Hematopoietic multipotent progenitor cell (in vitro differentiated cells): Measurements from ENCODE around the gene ATRX. TPM values are rescaled to one million over a fixed set of nuclear protein-coding genes. Genes with fewer than 3 reads are reported as not detected.
"Not testable (repeated sequence)": the region's sequence is repeated elsewhere in the genome, so short reads cannot be mapped to it uniquely, and the experiment has no call there.

Source experiments
- DNase-seq, 3 donors: peaks; one replicate each; pipeline ENCODE4 v3.0.0-alpha.2; 2011 to 2015; ENCODE audit warnings: low read depth in 2 of 3, low spot score in 2 of 3
- total RNA-seq: library from RNA; depleted of rRNA; stranded (reverse); fragments of >200 nt; gene quantifications from one replicate; pipeline ENCODE4 v1.2.3, GENCODE V29; 2012

The ATRX gene, protein sequence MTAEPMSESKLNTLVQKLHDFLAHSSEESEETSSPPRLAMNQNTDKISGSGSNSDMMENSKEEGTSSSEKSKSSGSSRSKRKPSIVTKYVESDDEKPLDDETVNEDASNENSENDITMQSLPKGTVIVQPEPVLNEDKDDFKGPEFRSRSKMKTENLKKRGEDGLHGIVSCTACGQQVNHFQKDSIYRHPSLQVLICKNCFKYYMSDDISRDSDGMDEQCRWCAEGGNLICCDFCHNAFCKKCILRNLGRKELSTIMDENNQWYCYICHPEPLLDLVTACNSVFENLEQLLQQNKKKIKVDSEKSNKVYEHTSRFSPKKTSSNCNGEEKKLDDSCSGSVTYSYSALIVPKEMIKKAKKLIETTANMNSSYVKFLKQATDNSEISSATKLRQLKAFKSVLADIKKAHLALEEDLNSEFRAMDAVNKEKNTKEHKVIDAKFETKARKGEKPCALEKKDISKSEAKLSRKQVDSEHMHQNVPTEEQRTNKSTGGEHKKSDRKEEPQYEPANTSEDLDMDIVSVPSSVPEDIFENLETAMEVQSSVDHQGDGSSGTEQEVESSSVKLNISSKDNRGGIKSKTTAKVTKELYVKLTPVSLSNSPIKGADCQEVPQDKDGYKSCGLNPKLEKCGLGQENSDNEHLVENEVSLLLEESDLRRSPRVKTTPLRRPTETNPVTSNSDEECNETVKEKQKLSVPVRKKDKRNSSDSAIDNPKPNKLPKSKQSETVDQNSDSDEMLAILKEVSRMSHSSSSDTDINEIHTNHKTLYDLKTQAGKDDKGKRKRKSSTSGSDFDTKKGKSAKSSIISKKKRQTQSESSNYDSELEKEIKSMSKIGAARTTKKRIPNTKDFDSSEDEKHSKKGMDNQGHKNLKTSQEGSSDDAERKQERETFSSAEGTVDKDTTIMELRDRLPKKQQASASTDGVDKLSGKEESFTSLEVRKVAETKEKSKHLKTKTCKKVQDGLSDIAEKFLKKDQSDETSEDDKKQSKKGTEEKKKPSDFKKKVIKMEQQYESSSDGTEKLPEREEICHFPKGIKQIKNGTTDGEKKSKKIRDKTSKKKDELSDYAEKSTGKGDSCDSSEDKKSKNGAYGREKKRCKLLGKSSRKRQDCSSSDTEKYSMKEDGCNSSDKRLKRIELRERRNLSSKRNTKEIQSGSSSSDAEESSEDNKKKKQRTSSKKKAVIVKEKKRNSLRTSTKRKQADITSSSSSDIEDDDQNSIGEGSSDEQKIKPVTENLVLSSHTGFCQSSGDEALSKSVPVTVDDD (N-terminal part only)
- 132 TPM for total RNA-seq

DNA sequence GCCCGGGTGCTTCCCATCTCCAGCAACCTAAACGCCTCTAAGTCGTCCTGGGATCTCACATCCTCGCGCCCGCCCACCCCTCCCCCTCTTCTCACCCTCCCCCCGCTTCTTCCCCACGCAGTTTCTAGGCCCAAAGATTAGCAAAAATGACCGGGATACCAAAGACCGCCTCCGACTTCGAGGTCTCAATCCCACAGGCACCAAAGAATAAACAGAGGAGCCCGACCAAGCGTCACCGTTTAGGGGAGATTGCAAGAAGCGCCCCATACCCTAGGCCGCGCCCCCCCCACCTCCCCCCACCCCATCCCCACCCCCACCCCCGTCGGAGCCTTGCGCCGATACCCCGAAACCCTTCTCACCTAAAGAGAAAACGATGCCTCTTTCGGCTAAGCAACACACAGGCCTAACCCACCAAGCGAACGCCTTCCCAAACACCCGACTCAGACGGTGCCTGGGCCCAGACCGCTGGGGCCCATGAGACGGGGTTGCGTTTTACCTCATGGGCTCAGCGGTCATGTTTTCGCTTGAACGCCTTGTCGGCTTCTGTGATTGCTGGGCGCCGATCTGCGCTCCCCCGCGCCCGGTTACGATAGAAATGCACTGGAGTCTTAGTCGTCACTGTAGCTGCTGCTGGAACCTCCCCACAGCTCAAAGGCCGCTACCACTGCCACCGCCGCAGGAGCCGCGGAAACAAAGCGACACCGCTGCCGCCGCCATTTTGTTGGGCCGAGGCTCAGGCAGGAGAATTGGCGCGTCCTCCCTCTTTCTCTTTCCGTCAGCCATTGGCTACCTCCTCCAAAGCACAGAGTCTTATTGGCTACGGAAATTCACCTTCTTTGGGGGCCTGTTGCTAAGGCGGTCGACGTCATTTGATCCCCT, at the start of gene ATRX:
Gene ATRX, minus strand, starts transcription at position 731 of the 879 bp plus-strand sequence. Its CDS starts 215 bp downstream, at position 516.
- DNase-seq, result peak; percentile 38 to 91 (median 79)

DNA sequence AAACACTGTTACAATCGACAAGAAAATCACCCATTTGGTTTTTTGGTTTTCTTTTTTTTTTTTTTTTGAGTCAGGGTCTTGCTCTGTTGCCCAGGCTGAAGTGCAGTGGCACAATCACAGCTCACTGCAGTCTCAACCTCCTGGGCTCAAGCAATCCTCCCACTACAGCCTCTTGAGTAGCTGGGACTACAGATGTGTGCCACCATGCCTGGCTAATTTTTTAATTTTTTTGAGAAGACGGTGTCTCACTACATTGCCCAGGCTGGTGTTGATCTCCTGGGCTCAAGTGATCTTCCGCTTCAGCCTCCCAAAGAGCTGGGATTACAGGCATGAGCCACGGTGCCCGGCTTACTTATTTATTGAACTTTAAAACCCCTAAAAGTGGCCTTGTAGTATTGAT, 45.5 kb upstream of the ATRX start:
- DNase-seq, result not testable (repeated sequence)

DNA sequence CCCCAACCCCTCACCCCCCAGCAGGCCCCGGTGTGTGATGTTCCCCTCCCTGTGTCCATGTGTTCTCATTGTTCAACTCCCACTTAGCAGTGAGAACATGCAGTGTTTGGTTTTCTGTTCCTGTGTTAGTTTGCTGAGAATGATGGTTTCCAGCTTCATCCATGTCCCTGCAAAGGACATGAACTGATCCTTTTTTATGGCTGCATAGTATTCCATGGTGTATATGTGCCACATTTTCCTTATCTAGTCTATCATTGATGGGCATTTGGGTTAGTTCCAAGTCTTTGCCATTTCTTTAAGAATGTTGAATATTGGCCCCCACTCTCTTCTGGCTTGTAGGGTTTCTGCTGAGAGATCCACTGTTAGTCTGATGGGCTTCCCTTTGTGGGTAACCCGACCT, 36.0 kb upstream of the ATRX start:
- not testable (repeated sequence) for DNase-seq

DNA sequence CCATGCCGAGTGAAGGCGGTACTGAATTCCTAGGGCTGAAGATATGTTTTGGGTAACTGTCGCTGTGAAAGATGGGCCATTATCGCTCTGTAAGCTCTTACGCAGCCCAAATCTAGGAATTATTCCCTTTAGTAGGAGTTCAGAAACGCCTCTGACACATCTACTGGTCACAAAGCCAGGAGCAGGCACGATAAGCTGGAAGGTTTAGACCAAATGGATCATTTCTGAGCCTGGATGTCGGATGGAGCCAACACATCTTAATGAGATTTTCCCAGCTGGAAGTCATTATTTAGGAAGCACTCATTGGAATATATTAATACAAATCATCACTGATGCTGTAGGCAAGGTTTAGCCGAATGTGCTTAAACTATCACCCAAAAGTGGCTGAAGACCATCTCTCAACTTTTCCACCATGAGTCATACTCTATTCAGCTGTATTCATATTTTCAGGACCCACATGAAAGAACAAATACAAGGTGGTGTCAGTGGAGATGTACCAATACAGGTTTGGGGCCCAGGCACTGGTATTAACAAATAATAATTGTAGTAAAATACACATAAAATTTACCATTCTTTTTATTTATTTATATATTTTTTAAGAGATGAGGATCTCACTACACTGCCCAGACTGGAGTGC, 34.2 kb upstream of the ATRX start:
- no peak for DNase-seq

DNA sequence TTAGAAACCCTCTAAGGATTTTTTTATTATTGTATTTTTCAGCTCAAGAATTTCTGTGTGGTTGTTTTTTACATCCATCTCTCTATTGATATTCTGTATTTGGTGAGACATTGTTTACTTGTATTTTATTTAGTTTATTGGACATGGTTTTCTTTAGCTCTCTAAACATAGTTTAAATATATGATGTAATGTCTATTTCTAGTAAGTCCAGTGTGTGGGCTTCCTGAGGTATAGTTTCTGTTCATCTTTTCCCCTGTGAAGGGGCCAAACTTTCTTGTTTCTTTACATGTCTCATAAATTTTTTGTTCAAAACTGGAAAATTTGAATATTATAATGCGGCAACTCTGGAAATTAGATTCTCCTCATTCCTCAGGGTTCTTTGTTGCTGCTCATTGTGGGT, 28.2 kb upstream of the ATRX start:
- no peak for DNase-seq

DNA sequence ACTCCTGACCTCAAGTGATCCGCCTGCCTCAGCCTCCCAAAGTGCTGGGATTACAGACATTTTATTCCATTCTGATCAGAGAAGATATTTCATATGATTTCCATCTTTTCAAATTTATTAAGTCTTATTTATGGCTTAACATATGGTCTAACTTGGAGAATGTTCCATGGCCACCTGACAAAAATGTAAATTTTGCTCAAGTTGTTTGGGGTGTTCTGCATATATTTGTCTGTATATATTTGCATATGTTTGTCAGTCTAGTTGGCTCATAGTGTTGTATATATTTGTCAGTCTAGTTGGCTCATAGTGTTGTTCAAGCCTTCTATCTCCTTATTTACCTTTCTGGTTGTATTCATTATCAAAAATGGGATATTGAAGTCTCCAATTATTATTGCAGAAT, 16.2 kb upstream of the ATRX start:
- DNase-seq, result no peak

DNA sequence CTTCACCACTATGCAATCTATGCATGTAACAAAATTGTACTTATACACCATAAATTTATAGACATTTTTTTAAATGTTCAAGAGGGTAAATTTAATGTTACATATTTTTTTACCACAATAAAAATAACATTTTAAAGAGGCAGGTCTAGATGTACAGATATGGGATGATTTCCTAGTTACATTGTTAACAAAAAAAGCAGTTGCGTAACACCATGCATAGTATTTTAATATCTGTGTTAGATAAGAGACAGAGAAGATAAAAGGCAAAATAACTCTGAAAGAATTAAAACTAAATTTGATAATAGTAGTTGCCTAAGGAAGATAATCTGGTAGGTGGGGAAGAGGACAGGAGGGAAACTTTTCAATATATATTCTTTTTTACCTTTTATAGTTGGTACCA, 9.1 kb upstream of the ATRX start:
- no peak for DNase-seq

DNA sequence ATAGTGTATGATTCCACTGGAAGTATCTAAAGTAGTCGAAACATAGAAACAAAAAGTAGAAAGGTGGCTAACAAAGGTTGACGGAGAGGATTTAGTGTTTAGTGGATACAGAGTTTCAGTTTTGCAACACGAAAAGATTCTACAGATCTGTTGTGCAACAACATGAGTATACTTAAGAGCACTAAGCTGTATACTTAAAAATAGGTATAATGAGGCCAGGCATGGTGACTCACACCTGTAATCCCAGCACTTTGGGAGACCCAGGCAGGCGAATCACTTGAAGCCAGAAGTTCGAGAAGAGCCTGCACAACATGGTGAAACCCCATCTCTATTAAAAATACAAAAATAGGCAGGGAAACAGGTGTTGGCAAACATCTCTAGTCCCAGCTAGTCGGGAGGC, 7.9 kb upstream of the ATRX start:
- DNase-seq, result no peak

DNA sequence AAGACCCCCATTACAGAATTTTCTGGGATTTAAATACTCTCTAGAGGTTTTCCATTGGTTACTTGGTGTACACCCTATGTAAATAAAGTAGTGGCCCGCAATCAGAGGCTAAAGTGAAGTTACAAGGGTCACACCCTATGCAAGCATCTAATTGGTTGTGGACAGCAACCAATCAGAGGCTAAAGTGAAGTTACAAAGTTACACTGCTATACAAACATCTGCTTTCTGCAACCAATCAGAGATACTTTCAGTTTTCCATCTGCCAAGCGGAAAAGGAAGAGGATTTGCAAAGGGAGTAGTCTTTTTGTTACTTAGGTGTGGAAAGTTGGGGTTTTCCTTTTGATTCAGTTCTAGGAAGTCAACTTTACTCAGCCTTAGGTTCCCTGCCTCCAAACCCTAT, 2.0 kb upstream of the ATRX start:
- peak in 2 of 3 donors; percentile 46 to 69 for DNase-seq

DNA sequence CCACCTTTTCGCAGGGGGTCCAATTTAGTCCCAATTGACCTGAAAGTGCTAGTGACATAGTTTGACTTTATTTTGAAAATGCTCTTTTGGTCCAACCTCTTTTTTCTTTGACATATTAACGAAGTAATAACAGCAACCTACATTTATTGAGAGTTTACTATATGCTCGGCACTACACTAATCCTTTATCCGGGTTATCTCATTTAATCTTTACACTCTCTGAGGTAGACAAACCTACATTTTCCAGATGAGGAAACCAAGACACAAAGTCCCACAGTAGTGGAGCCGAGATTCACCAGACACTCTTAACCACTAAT, 307 bp upstream of the ATRX start:
- no peak for DNase-seq

DNA sequence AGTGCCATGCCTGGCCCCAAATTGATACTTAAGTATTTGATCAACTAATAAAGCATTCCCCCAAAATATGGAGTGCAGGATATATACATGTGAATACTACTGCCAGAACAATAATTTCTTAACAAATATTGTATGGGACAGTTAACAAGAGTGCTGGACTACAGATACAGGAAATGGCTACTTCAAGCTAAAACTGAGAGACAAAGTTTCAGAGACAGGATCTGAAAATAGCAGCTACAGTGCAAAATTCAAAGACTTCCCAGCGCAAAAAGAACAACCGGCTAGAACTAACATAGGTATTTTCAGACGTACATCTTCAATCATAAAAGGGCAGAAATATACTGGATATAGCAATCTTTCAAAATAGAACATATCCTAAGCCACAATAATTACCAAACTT, 6.3 kb downstream of the ATRX start:
- DNase-seq, result no peak

DNA sequence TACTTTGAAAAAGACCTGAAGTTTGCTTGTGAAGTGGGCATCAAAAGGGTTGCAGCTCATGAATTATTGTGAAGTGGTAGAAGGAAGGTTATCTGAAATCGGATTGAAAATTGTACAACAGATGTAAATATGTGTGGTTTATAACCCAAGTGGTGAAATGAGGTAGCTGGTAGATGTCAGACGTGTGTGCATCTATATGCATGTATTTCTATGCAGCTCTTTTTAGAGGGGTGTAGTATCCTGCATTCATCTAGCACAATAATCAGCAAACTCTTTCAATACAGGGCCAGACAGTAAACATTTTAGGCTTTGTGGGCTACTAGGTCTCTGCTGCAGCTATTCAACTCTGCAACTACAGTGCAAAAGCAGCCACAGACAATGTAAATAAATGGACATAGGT, 9.4 kb downstream of the ATRX start:
- DNase-seq, result no peak

DNA sequence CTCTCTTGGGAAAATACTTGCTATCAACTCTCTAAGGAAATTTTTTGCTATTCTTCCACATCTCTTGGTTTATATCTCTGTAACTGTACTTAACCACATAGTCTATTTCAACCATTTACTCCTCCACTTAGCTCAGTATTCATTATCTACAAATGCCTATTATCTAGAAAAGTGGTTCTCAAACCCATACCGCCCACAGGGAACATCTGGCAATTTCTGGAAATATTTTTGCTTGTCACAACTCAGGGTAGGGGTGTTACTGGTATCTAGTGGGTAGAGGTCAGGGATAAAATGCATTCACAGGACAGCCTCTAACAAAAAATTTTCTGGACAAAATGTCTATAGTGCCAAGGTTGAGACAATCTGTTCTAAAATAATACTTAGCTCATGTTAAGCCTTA, 14.4 kb downstream of the ATRX start:
- DNase-seq, result no peak

DNA sequence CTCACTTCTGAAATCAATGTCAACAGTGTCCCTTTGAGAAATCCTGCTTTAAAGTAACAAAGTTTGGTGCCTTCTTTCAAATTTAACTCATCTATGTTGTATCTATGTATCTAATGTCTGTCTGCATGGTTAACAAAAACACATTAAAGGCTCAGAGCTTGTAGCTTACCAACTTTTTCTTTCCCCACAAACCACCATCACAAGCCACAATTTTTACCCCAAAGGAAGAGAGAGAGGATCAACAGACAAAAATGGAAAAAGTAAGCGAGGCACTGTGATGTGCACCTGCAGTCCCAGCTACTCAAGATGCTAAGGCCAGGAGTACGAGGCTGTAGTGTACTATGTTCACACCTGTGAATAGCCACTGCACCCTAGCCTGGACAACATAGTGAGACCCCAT, 17.2 kb downstream of the ATRX start:
- DNase-seq, result no peak

DNA sequence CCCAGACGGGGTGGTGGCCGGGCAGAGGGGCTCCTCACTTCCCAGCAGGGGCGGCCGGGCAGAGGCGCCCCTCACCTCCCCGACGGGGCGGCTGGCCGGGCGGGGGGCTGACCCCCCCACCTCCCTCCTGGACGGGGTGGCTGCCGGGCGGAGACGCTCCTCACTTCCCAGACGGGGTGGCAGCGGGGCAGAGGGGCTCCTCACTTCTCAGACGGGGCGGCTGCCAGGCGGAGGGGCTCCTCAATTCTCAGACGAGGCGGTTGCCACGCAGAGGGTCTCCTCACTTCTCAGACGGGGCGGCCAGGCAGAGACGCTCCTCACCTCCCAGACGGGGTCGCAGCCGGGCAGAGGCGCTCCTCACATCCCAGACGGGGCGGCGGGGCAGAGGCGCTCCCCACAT, 19.8 kb downstream of the ATRX start:
- not testable (repeated sequence) for DNase-seq

DNA sequence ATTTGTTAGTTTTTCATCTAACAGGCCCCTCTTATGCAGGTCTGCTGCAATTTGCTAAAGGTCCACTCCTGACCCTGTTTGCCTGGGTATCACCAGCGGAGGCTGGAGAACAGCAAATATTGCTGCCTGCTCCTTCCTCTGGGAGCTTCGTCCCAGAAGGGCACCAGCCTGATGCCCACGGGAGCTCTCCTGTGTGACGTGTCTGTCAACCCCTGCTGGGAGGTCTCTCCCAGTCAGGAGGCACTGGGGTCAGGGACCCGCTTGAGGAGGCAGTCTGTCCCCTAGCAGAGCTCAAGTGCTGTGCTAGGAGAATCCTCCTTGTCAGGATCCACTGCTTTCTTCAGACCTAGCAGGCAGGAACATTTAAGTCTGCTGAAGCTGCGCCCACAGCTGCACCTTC, 30.5 kb downstream of the ATRX start:
- DNase-seq, result no peak

DNA sequence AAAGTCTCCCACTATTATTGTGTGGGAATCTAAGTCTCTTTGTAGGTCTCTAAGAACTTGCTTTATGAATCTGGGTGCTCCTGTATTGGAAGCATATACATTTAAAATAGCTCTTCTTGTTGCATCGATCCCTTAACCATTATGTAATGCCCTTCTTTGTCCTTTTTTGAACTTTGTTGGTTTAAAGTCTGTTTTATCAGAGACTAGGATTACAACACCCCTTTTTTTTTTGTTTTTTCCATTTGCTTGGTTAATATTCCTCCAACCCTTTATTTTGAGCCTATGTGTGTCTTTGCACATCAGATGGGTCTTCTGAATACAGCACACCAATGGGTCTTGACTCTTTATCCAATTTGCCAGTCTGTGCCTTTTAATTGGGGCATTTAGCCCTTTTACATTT, 32.1 kb downstream of the ATRX start:
- not testable (repeated sequence) for DNase-seq

DNA sequence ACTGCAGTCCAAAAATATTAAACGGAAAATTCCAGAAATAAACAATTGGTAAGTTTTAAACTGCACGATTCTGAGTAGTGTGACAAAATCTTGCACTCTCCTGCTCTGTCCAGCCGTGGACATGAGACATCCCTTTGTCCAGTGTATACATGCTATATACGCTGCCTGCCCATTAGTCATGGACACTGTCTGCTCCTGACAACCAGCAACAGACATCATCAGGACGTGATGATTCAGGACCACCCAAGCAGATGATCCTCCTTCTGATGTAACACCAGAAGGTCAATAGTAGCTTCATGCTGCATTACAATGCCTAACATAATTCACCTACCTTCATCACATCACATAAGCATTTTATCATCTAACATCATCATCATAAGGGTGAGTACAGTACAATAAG, 36.3 kb downstream of the ATRX start:
- no peak for DNase-seq

DNA sequence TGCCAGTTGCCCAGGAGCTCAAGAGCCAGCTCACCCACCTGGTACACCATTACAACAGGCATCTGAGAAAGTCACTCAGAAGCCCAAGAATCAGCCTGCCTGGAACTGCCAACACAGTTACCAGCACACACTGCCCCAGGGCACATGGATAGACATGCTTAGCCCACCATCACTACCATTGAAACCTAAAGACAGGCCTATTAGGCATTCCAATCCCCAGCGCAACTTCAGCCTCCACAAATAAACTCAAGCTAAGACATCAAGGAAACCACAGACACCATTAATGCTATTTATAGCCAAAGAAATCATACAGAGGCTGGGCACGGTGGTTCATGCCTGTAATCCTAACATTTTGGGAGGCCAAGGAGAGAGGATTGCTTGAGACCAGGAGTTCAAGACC, 42.3 kb downstream of the ATRX start:
- DNase-seq, result no peak
